Stimulated activated CD8-positive, alpha-beta memory T cell treated with anti-CD3 and anti-CD28 coated beads, Interleukin-12 subunit alpha, Interleukin-12 subunit beta, amount 100 ng/mL, for 1 hour (primary cell): Measurements from ENCODE around the gene C1QC.

ENCODE experiments used
- DNase-seq: peaks from one replicate; pipeline ENCODE4 v3.0.0-alpha.2; 2020; ENCODE audit warnings: low read depth

Gene C1QC

GRCh38 chr1:22680726-22681125 is 37.3 kb downstream of the C1QC start:
- DNase-seq = no peak

GRCh38 chr1:22681556-22682276 is 38.3 kb downstream of the C1QC start:
- no peak for DNase-seq

- no peak for DNase-seq
Observed at GRCh38 chr1:22683547-22683946, 40.1 kb downstream of the C1QC start.

GRCh38 chr1:22685591-22686059 is 42.2 kb downstream of the C1QC start:
- no peak for DNase-seq

- no peak for DNase-seq
Observed at GRCh38 chr1:22687191-22687590, 43.8 kb downstream of the C1QC start.

- DNase-seq = no peak
Observed at GRCh38 chr1:22688466-22688865, 45.0 kb downstream of the C1QC start.

- DNase-seq = no peak
Observed at GRCh38 chr1:22689505-22689904, 46.1 kb downstream of the C1QC start.

GRCh38 chr1:22691031-22691753 is 47.8 kb downstream of the C1QC start:
- no peak for DNase-seq

- DNase-seq = no peak
Observed at GRCh38 chr1:22694172-22694571, 50.7 kb downstream of the C1QC start.

- no peak for DNase-seq
Observed at GRCh38 chr1:22696610-22697009, 53.2 kb downstream of the C1QC start.
